ENCODE measurements around the gene MGAT5. TPM values are rescaled to one million over a fixed set of nuclear protein-coding genes. Genes with fewer than 3 reads are reported as not detected.
"Not testable (repeated sequence)": the region's sequence is repeated elsewhere in the genome, so short reads cannot be mapped to it uniquely, and the experiment has no call there.

MGAT5 gene
- total RNA-seq, 1 donor from 2014 or later = 37.6 TPM

DNA sequence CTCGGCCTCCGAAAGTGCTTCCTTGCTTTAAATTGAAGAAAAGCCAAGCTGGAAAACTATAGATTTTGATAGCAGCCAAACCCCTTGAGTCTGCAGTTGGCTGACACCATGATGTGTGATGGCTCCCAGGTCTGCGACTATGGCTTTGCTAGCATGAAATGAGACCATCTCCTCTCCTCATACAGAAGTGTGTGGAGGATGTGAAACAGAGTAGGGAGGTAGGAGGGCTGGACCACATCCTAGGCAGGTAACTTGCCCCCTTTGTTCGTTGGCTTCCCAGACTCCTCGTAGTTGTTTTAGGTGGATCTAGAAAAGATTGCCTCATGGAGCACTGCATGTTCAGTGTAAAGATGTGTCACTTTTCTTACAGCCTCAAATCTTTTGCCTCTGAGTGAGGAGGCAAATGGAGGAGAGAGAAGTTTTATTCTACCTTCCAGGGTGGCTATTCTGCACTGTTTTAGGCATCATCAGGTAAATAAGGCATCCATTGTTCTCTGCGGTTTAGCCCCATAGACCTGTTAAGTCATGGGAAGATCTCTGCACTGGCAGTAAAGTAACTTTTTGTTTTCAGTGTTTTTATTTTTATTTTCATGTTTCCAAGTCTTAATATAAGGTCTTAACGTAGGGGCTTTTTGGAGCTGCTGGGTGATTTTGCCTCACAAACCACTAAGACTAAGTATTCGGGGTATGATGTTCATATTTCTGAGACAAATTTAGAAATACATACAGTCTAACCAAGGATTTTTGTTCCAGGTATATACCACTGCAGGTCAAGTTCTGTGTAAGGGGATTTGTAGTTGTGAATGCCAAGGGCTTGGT lies 40.1 kb downstream of the MGAT5 start:
- Histone ChIP-seq H3K9ac (ENCODE audit: low read depth in 1 of 3, low read length in 3 of 3) (no peak overlapping the region), H3K27ac (ENCODE audit: low read depth, low read length) (no peak overlapping the region)

GRCh38 chr2:134294598-134294997 lies 40.7 kb downstream of the MGAT5 start:
- not testable (repeated sequence) for H3K27me3 ChIP-seq (ENCODE audit: control insufficient read depth in 3 of 3, insufficient read depth in 3 of 3, low read length in 3 of 3); H3K9ac ChIP-seq (ENCODE audit: low read depth in 1 of 3, low read length in 3 of 3); H3K4me3 ChIP-seq (ENCODE audit: low read length in 3 of 3); H3K4me1 ChIP-seq (ENCODE audit: control insufficient read depth in 3 of 3, insufficient read depth in 3 of 3, low read length in 3 of 3); H3K9me3 ChIP-seq (ENCODE audit: control insufficient read depth in 3 of 3, low read length in 3 of 3); H3K36me3 ChIP-seq (ENCODE audit: control insufficient read depth in 3 of 3, insufficient read depth in 3 of 3, low read length in 3 of 3)
- peak overlapping the region; percentile 36 for H3K27ac ChIP-seq (ENCODE audit: low read depth, low read length)

More for the DNA sequence above, 40.1 kb downstream of the MGAT5 start:
- no peaks in the 10 kb centered on the region for H3K9me3 ChIP-seq (ENCODE audit: control insufficient read depth in 3 of 3, low read length in 3 of 3)
- H3K27me3 ChIP-seq (ENCODE audit: control insufficient read depth in 3 of 3, insufficient read depth in 3 of 3, low read length in 3 of 3) = peaks cover 0 to 4% (median 0%) of the 10 kb centered on the region in 3 donors
- peaks cover 0 to 6% (median 0%) of the 10 kb centered on the region in 3 donors for H3K4me1 ChIP-seq (ENCODE audit: control insufficient read depth in 3 of 3, insufficient read depth in 3 of 3, low read length in 3 of 3)
- H3K4me3 ChIP-seq (ENCODE audit: low read length in 3 of 3) = no peak overlapping the region
- H3K36me3 ChIP-seq (ENCODE audit: control insufficient read depth in 3 of 3, insufficient read depth in 3 of 3, low read length in 3 of 3) = no peaks in the 10 kb centered on the region

- Histone ChIP-seq H3K9ac (ENCODE audit: low read depth in 1 of 3, low read length in 3 of 3) (no peak overlapping the region), H3K9me3 (ENCODE audit: control insufficient read depth in 3 of 3, low read length in 3 of 3) (no peaks in the 10 kb centered on the region), H3K4me1 (ENCODE audit: control insufficient read depth in 3 of 3, insufficient read depth in 3 of 3, low read length in 3 of 3) (peaks cover 0 to 6% (median 0%) of the 10 kb centered on the region in 3 donors), H3K27ac (ENCODE audit: low read depth, low read length) (peak overlapping the region; percentile 36), H3K36me3 (ENCODE audit: control insufficient read depth in 3 of 3, insufficient read depth in 3 of 3, low read length in 3 of 3) (no peaks in the 10 kb centered on the region), H3K27me3 (ENCODE audit: control insufficient read depth in 3 of 3, insufficient read depth in 3 of 3, low read length in 3 of 3) (no peaks in the 10 kb centered on the region), H3K4me3 (ENCODE audit: low read length in 3 of 3) (no peak overlapping the region)
Measured at GRCh38 chr2:134295441-134295840, 41.6 kb downstream of the MGAT5 start.

- H3K4me3 ChIP-seq (ENCODE audit: low read length in 3 of 3) = no peak overlapping the region
- peaks cover 0 to 6% (median 0%) of the 10 kb centered on the region in 3 donors for H3K4me1 ChIP-seq (ENCODE audit: control insufficient read depth in 3 of 3, insufficient read depth in 3 of 3, low read length in 3 of 3)
- no peak overlapping the region for H3K9ac ChIP-seq (ENCODE audit: low read depth in 1 of 3, low read length in 3 of 3)
- no peaks in the 10 kb centered on the region for H3K36me3 ChIP-seq (ENCODE audit: control insufficient read depth in 3 of 3, insufficient read depth in 3 of 3, low read length in 3 of 3)
- H3K27ac ChIP-seq (ENCODE audit: low read depth, low read length) = peak overlapping the region; percentile 36
- no peaks in the 10 kb centered on the region for H3K9me3 ChIP-seq (ENCODE audit: control insufficient read depth in 3 of 3, low read length in 3 of 3)
- H3K27me3 ChIP-seq (ENCODE audit: control insufficient read depth in 3 of 3, insufficient read depth in 3 of 3, low read length in 3 of 3) = no peaks in the 10 kb centered on the region
Measured at GRCh38 chr2:134296301-134296700, 42.4 kb downstream of the MGAT5 start.

DNA sequence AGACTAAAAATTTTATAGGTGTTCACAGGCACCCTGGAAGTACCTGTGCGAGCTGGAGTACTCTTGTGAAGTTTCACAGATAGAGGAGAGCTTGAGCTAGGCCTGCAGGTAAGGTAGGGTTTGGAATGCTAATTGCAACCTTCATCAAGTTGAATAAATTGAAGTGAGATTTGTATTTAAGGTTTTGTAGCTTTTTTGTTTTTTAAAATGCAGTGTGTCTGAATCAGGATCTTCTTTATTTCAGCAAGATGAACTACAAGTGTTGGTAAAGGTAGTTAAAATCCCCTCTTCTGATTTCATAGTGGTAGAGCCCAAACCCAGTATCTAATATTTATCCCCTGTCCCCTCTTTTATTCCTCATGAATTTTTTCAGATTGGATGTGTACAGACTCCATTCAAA lies 45.5 kb downstream of the MGAT5 start:
- peaks cover 0 to 10% (median 0%) of the 10 kb centered on the region in 3 donors for H3K4me1 ChIP-seq (ENCODE audit: control insufficient read depth in 3 of 3, insufficient read depth in 3 of 3, low read length in 3 of 3)
- H3K27me3 ChIP-seq (ENCODE audit: control insufficient read depth in 3 of 3, insufficient read depth in 3 of 3, low read length in 3 of 3) = no peaks in the 10 kb centered on the region
- H3K9ac ChIP-seq (ENCODE audit: low read depth in 1 of 3, low read length in 3 of 3) = no peak overlapping the region
- H3K27ac ChIP-seq (ENCODE audit: low read depth, low read length) = no peak overlapping the region
- no peaks in the 10 kb centered on the region for H3K36me3 ChIP-seq (ENCODE audit: control insufficient read depth in 3 of 3, insufficient read depth in 3 of 3, low read length in 3 of 3)
- H3K9me3 ChIP-seq (ENCODE audit: control insufficient read depth in 3 of 3, low read length in 3 of 3) = no peaks in the 10 kb centered on the region
- H3K4me3 ChIP-seq (ENCODE audit: low read length in 3 of 3) = no peak overlapping the region

DNA sequence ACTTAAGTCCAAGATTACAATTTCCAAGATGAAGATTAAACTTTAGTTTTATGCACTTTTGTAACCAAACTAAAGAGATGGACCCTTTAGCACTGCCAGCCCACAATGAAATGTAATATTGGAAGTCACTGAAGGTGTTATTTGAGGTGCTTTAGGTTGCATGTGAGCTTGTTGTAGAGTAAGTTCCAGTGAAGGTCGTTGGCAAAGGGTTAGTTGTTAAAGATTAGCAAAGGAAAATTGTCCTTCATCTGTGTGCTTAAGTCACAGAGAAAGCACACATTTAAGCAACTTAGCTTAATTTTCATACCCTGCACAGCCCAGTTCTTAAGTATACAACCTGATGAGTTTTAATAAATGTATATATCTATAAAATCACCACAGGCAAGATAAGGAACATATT lies 46.7 kb downstream of the MGAT5 start:
- no peaks in the 10 kb centered on the region for H3K27me3 ChIP-seq (ENCODE audit: control insufficient read depth in 3 of 3, insufficient read depth in 3 of 3, low read length in 3 of 3)
- H3K4me3 ChIP-seq (ENCODE audit: low read length in 3 of 3) = no peak overlapping the region
- no peak overlapping the region for H3K27ac ChIP-seq (ENCODE audit: low read depth, low read length)
- no peaks in the 10 kb centered on the region for H3K9me3 ChIP-seq (ENCODE audit: control insufficient read depth in 3 of 3, low read length in 3 of 3)
- H3K36me3 ChIP-seq (ENCODE audit: control insufficient read depth in 3 of 3, insufficient read depth in 3 of 3, low read length in 3 of 3) = no peaks in the 10 kb centered on the region
- peaks cover 0 to 9% (median 0%) of the 10 kb centered on the region in 3 donors for H3K4me1 ChIP-seq (ENCODE audit: control insufficient read depth in 3 of 3, insufficient read depth in 3 of 3, low read length in 3 of 3)
- no peak overlapping the region for H3K9ac ChIP-seq (ENCODE audit: low read depth in 1 of 3, low read length in 3 of 3)

DNA sequence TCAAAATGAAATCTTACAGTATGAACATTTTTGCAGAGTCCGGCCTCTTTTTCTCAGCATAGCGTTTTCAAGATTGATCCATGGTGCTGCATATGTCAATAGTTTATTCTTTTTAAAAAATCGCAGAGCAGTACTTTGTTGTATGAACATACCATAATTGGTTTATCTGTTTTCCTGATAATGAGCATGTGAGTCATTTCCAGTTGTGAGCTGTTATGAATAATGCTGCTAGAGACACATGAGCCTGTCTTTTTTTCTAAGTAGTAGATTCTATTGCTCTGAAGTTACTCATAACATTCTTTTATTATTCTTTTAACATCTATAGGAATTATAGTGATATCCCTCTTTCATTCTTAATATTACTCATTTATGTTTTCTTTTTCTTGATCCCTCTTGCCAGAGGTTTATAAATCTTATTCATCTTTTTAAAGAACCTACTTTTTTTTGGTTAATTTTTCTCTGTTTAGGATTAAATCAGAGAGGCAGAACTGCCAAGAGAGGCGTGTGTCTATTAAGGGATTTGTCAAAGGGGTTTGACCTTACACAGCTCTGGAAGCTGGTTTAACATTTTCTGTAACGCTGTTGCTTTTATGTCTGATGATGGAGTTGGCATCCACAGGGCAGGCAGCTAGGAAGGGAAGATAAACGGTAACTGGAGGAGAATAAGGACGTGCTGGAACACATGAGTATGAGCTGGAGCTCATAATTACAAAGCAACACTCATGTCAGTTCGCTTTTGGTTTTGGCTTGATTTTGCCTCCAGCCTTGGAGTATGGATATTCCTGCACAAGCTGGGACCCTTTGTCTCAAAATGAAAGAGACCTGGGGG lies 47.4 kb downstream of the MGAT5 start:
- Histone ChIP-seq H3K36me3 (ENCODE audit: control insufficient read depth in 3 of 3, insufficient read depth in 3 of 3, low read length in 3 of 3) (no peaks in the 10 kb centered on the region), H3K4me3 (ENCODE audit: low read length in 3 of 3) (peak overlapping the region in 1 of 3 donors; percentile 21), H3K4me1 (ENCODE audit: control insufficient read depth in 3 of 3, insufficient read depth in 3 of 3, low read length in 3 of 3) (peaks cover 0 to 5% (median 0%) of the 10 kb centered on the region in 3 donors), H3K27me3 (ENCODE audit: control insufficient read depth in 3 of 3, insufficient read depth in 3 of 3, low read length in 3 of 3) (no peaks in the 10 kb centered on the region), H3K9me3 (ENCODE audit: control insufficient read depth in 3 of 3, low read length in 3 of 3) (no peaks in the 10 kb centered on the region), H3K27ac (ENCODE audit: low read depth, low read length) (no peak overlapping the region), H3K9ac (ENCODE audit: low read depth in 1 of 3, low read length in 3 of 3) (no peak overlapping the region)

DNA sequence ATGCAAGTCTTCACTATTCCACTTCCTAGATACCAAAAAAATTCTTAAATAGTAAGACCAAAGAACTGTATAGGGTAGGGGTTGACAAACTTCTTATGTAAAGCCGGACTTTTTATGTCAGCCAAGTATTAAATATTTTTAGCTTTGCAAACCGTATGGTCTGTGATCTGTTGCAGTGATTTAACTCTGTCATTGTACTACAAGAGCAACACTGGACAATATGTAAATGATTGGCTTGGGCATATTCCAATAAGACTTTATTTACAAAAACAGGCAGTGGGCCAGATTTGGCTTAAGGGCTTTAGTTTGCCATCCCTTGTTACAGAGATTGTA lies 48.0 kb downstream of the MGAT5 start:
- peaks cover 0 to 5% (median 0%) of the 10 kb centered on the region in 3 donors for H3K4me1 ChIP-seq (ENCODE audit: control insufficient read depth in 3 of 3, insufficient read depth in 3 of 3, low read length in 3 of 3)
- no peaks in the 10 kb centered on the region for H3K9me3 ChIP-seq (ENCODE audit: control insufficient read depth in 3 of 3, low read length in 3 of 3)
- no peak overlapping the region for H3K4me3 ChIP-seq (ENCODE audit: low read length in 3 of 3)
- H3K27ac ChIP-seq (ENCODE audit: low read depth, low read length) = no peak overlapping the region
- H3K9ac ChIP-seq (ENCODE audit: low read depth in 1 of 3, low read length in 3 of 3) = no peak overlapping the region
- H3K27me3 ChIP-seq (ENCODE audit: control insufficient read depth in 3 of 3, insufficient read depth in 3 of 3, low read length in 3 of 3) = no peaks in the 10 kb centered on the region
- H3K36me3 ChIP-seq (ENCODE audit: control insufficient read depth in 3 of 3, insufficient read depth in 3 of 3, low read length in 3 of 3) = no peaks in the 10 kb centered on the region

GRCh38 chr2:134304394-134305108 lies 50.7 kb downstream of the MGAT5 start:
- Histone ChIP-seq H3K27ac (ENCODE audit: low read depth, low read length) (no peak overlapping the region), H3K4me1 (ENCODE audit: control insufficient read depth in 3 of 3, insufficient read depth in 3 of 3, low read length in 3 of 3) (peaks cover 0 to 5% (median 0%) of the 10 kb centered on the region in 3 donors), H3K4me3 (ENCODE audit: low read length in 3 of 3) (no peak overlapping the region), H3K9ac (ENCODE audit: low read depth in 1 of 3, low read length in 3 of 3) (no peak overlapping the region), H3K27me3 (ENCODE audit: control insufficient read depth in 3 of 3, insufficient read depth in 3 of 3, low read length in 3 of 3) (no peaks in the 10 kb centered on the region), H3K9me3 (ENCODE audit: control insufficient read depth in 3 of 3, low read length in 3 of 3) (no peaks in the 10 kb centered on the region), H3K36me3 (ENCODE audit: control insufficient read depth in 3 of 3, insufficient read depth in 3 of 3, low read length in 3 of 3) (no peaks in the 10 kb centered on the region)

Measured in skeletal muscle tissue (tissue), 4 donors.